Lung microvascular endothelial cell (primary cell): Measurements from ENCODE around the gene FNDC3A. TPM values are rescaled to one million over a fixed set of nuclear protein-coding genes. Genes with fewer than 3 reads are reported as not detected.

Source experiments
- DNase-seq, 2 donors: peaks; one replicate each; pipeline versions ENCODE4 v3.0.0 to v3.0.0-alpha.2; 2010; ENCODE audit warnings: low read depth in 2 of 2
- total RNA-seq: library from RNA; depleted of rRNA; stranded (reverse); fragments of >200 nt; gene quantifications from 2 replicates; pipeline ENCODE4 v1.2.1, GENCODE V29; 2014

Gene FNDC3A
- total RNA-seq, 1 donor from 2014 or later, result 59.3 TPM

GRCh38 chr13:49213997-49214916, 238.5 kb downstream of the FNDC3A start:
- no peak for DNase-seq

GRCh38 chr13:49214917-49215376, 239.2 kb downstream of the FNDC3A start:
- peak in 1 of 2 donors; percentile 26 for DNase-seq

GRCh38 chr13:49216334-49216733, 240.6 kb downstream of the FNDC3A start:
- no peak for DNase-seq

GRCh38 chr13:49217962-49218492, 242.3 kb downstream of the FNDC3A start:
- no peak for DNase-seq

- DNase-seq, result peak in 1 of 2 donors; percentile 8
Observed at GRCh38 chr13:49218493-49219051, 242.9 kb downstream of the FNDC3A start.

- no peak for DNase-seq
Observed at GRCh38 chr13:49219647-49220035, 243.9 kb downstream of the FNDC3A start.

GRCh38 chr13:49220036-49220855, 244.5 kb downstream of the FNDC3A start, which contains the start of gene MLNR:
MLNR (plus strand) TSS chr13:49220338; CDS start chr13:49220338, 0 bp downstream.
- DNase-seq, result peak; percentile 39 to 49

GRCh38 chr13:49220856-49221589, 245.3 kb downstream of the FNDC3A start:
- DNase-seq, result peak in 1 of 2 donors; percentile 12

- no peak for DNase-seq
Observed at GRCh38 chr13:49221590-49221965, 245.9 kb downstream of the FNDC3A start.

GRCh38 chr13:49225223-49226042, 249.7 kb downstream of the FNDC3A start:
- no peak for DNase-seq

- no peak for DNase-seq
Observed at GRCh38 chr13:49226613-49227012, 250.9 kb downstream of the FNDC3A start.

GRCh38 chr13:49234741-49235140, 259.0 kb downstream of the FNDC3A start:
- no peak for DNase-seq

- DNase-seq, result no peak
Observed at GRCh38 chr13:49235856-49236431, 260.2 kb downstream of the FNDC3A start.

- DNase-seq, result no peak
Observed at GRCh38 chr13:49238621-49239020, 262.9 kb downstream of the FNDC3A start.

GRCh38 chr13:49240017-49240416, 264.3 kb downstream of the FNDC3A start:
- peak; percentile 38 to 57 for DNase-seq

GRCh38 chr13:49241296-49241695, 265.6 kb downstream of the FNDC3A start:
- no peak for DNase-seq

GRCh38 chr13:49245101-49245500, 269.4 kb downstream of the FNDC3A start:
- DNase-seq, result no peak

GRCh38 chr13:49246850-49247642, 271.3 kb downstream of the FNDC3A start:
- DNase-seq, result no peak
